HG03558 (cell line): ENCODE results near the gene OSBPL7.
"Not testable (repeated sequence)": the region's sequence is repeated elsewhere in the genome, so short reads cannot be mapped to it uniquely, and the experiment has no call there.

Experiments
- ATAC-seq: cut with Tn5 transposase; IDR thresholded peaks from one replicate; pipeline ENCODE4 v1.9.1; 2021; ENCODE audit warnings: moderate number of reproducible peaks; ENCODE audit not compliant: unreplicated experiment; ENCODE audit errors: extremely low read depth

The OSBPL7 gene

DNA sequence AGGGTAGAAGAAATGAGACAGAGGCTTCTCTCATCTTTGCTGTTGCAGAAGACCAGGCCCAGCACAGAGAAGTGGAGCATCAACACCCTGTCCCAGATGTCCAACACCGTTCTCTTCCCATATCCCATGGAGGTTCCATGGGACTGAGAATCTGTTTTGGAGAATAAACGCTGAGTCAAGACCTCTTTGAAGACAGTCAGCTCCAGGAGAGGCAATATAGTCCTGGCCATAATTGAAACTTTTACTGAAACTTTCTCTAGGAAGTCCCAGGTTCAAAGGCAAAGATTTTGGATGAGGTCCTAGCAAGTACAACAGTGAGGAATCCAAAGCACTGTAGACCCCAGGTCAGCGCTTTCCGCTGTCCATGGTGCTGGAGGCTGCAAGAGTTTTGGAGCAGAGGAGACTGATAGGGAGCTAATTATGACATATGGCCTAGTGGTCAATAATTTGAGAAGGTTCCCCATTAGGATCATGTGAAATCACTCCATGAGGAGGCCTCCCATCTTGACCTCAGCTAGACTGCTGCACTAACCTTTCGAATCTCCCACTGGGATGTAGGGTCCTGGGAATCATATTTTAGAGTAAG is 36.0 kb downstream of the OSBPL7 start:
- no peak for ATAC-seq

DNA sequence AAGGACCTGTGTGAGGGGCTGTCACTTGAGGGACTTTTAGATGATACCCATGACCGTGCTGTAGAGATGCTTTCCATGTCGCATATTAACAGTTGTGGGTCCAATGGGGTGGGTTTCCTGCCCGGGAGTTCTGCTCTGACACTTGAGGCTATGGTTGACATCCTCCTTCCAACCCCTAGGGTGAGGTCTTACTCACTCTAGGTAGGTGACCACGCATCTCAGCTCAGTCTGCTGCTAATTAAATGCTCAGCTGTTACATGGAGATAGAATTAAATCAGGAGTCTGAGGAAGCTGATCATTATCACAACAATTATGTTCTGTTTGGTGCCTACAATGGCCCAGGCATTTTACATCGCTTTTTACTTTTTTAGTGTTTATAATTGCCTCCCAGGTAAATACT is 40.2 kb downstream of the OSBPL7 start:
- ATAC-seq: no peak

DNA sequence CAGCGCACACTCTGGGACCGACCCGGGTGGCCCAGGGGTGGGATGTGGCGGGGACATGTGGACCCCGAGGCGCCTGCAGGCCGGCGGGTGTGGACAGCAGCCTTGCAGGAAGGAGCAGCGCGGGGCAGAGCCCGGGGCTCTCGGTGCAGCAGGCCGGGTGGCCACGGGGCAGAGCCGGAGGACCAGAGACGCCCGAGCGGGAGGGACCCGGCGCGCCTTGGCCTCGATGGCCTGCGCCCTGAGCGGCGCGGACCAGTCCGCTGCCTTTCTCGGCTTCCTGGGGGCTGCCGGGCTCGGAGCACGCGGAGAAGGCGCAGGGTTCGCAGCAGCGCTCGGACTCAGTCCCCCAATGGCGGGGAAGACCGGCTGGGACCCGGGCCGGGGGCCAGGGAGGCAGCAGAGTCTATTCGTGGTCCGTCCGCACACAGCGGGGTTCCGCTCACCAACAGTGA is 43.4 kb downstream of the OSBPL7 start:
- ATAC-seq: no peak

DNA sequence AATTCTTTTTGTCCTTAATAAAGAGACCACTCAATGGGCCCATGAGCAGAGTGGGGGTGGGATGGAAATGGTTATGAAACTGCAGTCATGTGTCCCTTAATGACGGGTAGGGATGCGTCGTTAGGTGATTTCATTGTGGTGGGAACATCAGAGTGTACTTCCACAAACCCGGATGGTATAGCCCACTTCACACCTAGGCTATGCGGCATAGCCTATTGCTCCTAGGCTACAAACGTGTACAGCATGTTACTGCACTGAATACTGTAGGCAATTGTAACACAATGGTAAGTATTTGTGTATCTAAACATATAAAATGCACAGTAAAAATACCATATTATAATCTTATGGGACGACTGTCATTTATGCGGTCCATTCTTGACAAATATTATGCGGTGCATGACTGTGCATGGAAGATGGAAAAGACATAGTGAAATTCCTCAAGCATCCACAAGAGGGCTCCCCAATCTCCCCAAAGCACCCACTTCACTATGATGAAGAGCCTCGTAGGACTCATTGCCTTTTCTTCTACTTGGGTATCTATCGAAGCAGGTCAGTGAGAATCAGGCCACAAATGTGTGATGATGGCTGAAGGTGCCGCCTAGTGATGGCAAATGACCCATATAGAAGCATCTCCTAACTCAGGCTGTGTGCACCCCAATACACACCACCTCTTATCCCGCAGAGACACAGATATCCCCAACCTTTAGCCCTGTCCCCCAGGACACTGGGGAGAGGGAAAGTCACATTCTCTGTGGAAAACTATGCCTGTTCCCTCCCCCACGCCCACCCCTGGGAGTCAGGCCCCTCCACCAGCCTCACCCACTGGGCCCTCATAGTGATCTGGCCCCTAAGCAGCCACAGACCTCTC is 45.0 kb downstream of the OSBPL7 start:
- no peak for ATAC-seq

DNA sequence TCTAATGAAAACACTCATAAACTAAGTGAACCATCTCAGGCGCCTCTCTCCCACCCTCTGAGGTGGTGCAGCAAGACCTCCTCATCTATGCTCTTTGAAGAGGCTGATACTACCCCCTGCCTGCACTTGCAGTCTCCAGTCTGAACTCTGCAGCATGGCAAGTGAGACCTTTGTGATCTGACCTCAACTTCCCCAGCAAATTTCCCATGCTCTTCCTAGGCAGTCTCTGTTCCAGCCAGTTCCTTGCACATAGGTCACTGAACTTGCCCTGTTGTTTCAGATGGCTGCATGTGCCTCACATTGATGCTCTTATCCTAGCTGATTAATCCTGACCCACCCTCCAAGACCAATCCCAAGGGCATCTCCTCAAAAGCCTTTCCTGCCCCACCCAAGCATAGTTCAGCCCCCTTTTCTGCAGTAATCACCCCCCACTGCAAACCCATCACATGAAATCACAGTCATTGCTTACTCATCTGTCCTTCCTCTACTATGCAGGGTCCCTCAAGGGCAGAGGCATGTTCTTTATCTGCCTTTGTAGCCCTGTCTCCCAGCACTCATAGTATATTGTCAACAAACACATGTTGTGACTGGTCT is 46.5 kb downstream of the OSBPL7 start:
- ATAC-seq: no peak

DNA sequence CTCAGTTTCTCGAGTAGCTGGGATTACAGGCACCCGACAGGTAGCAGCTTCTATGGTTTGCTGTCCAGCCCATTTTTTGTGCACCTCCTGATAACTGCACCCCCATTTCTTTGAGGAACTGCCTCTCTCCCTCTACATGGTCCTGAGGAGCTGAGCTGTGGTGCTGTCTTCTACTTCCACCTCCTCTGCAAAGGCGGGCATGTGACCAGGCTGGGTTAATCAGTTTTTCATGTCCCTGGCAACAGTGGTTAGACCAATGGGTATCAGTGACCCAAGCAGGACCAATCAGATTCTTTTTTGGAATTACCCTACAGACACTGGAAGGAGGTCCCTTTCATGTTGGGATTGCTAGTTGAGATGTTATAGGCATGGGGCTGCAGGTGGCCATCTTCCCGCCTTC is 47.3 kb downstream of the OSBPL7 start:
- no peak for ATAC-seq

DNA sequence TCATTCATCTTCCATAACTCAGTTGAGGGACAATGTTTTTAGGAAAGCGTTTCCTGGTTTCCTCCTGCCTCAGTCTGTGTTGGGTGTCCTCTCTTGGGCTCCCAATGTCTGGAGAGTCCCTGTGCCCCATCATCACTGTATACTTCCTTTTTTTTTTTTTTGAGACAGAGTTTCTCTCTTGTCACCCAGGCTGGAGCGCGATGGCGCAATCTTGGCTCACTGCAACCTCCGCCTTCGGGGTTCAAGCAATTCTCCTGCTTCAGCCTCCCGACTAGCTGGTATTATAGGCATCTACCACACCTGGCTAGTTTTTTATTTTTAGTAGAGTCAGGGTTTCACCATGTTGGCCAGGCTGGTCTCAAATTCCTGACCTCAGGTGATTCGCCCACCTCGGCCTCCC is 47.9 kb downstream of the OSBPL7 start:
- not testable (repeated sequence) for ATAC-seq

DNA sequence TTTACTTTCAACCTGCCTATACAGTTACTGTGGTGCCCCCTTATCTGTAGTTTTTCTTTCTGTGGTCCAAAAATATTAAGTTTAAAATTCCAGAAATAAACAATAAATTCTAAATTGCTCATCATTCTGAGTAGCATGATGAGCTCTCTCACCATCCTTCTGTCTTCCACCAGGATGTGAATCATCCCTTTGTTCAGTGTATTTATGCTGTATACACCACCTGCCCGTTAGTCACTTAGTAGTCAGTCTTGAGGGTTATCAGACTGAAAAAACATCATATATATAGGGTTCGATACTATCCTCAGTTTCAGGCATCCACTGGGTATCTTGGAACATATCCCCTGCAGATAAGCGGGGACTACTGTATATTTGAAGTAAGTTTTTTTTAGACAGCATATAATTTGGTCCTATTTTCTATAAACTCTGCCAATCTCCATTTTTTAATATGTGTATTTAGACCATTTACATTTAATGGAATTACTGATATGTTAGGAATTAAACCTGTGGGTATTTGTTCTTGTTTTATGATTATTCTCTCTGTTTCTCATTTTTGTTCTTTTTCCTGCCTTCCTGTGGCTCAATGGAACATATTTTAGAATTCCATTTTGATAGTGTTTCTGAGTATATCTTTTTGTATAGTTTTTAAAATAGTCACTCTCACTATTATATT is 57.5 kb downstream of the OSBPL7 start:
- ATAC-seq: no peak

DNA sequence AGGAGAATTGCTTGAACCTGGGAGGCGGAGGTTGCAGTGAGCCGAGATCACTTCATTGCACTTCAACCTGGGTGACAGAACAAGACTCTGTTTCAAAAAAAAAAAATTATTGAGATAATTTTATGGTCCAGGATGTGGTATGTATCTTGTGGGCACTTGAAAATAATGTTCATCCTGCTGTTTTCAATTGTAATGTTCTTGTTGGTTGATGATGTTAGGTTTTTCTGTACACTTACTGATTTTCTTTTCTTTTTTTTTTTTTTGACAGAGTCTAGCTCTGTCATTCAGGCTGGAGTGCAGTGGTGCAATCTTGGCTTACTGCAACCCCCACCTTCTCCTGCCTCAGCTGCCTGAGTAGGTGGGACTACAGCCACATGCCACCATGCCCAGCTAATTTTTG is 58.9 kb downstream of the OSBPL7 start:
- ATAC-seq: no peak

DNA sequence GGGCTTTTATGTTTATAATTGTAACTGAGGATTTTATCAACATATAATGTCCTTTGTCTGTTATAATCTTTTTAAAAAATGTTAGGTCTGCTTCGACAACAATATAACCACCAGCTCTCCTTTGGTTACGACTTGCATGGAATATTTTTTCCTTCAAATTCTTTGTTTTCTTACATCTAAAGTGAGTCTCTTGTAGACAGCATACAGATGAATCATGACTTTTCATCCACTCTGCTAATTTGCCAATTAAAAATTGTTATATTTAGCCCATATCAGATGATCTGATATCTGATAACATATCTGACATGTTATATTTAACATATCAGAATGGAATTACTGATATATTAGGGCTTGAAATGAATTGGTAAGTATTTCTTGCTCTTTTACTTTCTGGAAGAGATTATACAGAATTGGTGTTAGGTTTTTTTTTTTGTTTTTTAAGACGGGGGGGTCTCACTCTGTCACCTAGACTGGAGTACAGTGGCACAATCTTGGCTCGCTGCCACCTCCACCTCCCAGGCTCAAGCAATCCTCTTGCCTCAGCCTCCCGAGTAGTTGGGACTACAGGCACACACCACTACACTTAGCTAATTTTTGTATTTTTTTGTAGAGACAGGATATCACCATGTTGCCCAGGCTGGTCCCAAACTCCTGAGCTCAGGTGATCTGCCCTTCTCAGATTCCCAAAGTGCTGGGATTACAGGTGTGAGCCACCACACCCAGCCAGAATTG is 61.0 kb downstream of the OSBPL7 start:
- ATAC-seq: no peak

DNA sequence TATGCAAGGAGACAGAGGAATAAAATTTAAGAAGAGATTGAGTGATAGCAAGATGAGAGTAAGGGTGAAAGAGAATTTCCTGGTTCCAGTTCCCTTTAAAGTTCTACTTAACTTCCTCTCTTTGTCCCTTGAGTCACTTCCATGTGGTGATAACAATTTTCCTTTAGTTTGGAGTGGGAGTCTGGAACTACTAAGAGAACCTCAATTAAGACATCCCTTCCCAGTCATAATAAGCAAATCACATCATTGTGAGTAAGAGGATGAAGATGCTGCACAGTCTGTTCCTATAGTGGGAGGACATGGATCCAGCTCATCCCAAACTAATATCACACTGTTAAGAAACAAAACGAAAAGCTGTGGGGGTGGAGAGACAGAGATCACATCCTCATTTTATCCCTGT is 64.2 kb downstream of the OSBPL7 start:
- no peak for ATAC-seq
